HG03159 (cell line): ENCODE results near the gene GBE1.
"Not testable (repeated sequence)": the region's sequence is repeated elsewhere in the genome, so short reads cannot be mapped to it uniquely, and the experiment has no call there.

Source experiments
- ATAC-seq: cut with Tn5 transposase; IDR thresholded peaks from one replicate; pipeline ENCODE4 v1.9.1; 2021; ENCODE audit warnings: mild to moderate bottlenecking, moderate library complexity; ENCODE audit not compliant: unreplicated experiment

Gene GBE1

DNA sequence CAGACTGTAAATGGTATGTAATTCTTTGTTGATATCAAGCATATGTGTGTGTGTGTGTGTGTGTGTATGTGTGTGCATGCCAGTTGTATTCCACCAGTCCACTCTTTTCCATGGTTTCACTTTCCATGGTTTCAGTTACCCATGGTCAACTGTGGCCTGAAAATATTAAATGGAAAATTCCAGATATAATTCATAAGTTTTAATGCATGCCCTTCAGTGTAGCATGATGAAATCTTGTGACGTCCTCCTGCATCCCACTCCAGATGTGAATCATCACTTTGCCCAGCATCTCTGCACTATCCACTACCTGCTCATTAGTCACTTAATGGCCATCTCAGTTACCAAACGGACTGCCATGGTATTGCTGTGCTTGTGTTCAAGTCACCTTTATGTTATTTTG, 215.9 kb downstream of the GBE1 start:
- ATAC-seq = no peak

DNA sequence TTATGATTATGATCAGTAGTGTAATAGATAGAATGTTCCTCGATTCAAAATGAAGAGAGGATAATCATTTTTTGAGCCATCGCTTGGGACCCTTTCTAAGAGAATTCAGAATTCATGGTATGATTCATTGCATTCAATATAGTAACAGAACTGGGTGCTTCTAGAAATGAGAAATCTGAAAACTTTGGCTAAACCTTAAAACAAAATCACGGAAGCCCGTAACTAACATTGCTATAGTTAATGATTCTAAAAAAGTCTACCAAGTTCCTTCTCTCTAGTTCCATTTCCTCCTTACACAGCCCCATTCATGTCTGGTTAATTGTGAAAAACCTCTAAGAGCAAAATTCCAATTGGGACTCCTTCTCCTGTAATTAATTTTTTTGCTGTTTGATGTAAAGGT, 217.1 kb downstream of the GBE1 start:
- peak; percentile 75 for ATAC-seq

DNA sequence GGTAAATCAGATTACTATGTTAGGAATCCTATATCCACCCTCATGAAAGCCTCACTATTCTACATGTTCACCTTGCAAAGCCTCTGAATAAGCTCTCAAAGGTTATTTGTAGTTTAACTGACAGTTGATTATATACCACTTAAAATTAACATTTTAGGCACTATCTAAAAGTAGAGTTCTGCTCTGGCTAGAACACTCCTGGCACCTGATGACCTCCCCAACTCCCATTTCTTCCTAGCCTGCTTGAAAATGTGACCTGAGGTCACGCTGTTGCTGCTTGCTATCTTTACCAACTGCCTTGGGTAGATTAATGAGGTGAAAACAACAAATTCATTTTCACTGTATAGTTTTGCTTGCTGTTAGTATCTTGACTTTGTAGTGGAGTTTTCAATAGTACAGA, 220.7 kb downstream of the GBE1 start:
- ATAC-seq = no peak

DNA sequence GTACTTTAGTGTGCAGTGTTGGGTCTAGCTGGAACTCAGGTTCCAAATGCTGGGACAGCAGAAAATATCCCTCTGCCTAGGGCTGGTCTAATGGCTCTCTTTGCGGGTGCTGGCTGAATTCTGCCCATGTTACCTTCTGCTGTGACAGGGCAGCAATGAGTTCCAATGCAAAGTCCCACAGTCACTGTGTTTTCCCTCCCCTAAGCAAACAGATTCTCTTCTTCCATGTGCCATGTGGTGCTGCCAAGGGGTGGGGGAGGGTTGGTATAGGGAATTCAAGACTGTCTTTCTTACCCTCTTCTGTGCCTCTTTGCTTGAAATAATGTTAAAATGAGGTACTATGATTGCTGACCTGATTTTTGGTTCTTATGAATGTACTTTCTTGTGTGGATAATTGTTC, 229.6 kb downstream of the GBE1 start:
- ATAC-seq = no peak

DNA sequence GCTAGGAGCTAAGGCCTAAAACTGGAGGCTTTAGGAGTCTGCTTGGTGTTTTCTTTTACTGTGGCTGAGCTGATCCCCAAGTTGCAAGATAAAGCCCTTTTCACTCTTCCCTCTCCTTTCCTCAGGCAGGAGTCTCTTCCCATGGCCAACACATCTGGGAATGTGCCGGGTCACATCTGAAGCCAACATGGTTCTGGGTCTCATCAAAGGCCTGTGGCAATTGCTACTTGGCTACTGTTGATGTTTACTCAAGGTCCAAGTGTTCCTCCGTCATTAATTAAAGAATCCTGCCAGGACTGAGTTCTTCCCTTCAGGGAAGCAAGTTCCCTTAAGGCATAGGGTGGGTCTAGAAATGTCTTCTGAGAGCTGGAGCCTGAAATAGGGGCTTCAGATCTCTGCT, 230.2 kb downstream of the GBE1 start:
- ATAC-seq = no peak

DNA sequence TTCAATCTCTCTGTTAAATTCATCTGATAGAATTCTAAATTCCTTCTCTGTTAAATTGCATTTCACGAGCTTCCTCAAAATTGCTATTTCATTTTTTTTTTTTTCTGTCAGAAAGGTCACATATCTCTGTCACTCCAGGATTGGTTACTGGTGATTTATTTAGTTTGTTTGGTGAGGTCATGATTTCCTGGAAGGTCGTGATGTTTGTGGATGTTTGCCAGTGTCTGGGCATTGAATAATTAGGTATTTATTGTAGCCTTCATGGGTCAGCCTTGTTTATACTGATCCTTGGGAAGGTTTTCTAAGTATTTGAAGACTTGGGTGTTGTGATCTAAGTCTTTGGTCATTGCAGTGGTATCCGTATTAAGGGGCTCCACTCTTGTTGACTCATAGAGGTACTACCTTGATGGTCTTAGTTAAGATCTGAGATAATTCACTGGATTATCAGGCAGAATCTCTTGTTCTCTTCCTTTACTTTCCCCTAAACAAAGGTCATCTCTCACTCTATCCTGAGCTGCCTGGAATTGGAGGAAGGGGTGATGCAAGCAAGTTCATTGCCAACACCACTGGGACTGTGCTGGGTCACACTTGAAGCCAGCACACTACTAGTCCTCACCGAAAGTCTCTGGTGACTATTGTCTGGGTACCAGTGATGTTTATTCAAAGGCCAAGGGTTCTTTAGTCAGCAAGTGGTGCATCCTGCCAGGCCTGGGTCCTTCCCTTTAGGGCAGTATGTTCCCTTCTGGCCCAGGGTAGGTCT, 231.1 kb downstream of the GBE1 start:
- ATAC-seq = no peak

DNA sequence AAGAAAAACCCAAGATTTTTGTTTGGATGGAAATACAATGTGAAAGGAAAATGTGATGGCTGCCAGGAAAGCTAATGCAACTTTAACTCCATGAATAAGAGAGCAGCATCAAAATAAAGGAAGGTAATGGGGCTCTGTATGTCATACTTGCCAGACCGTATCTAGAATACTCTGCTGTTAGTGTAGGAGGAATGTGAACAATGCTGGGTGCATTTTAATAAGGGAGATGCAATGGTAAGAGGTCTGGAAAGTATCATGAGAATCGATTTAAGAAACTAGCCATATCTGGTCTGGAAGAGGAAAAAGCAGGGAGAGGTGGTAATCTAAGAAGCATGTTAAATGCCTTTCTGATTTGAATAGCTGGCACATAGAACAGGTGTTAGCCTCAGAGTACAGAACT, 239.6 kb downstream of the GBE1 start:
- no peak for ATAC-seq

DNA sequence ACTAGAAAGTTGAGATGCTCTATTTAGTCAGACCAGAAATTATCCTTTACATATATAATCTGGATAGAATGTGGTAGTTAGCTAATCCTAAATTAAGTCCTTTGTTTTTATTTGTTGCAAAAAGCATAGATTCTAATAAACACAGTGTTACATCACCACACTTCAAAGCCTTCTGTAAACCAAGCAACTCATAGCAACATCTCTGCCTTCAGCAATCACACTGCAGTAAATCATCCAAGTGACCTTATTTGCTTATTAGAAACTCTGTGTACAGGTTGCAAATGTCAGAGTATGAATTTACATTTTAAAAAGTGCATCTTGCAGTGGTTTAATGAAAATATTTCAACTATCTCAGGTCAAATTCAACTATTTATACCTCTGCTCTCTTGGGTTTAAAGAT, 242.5 kb downstream of the GBE1 start:
- ATAC-seq = no peak

DNA sequence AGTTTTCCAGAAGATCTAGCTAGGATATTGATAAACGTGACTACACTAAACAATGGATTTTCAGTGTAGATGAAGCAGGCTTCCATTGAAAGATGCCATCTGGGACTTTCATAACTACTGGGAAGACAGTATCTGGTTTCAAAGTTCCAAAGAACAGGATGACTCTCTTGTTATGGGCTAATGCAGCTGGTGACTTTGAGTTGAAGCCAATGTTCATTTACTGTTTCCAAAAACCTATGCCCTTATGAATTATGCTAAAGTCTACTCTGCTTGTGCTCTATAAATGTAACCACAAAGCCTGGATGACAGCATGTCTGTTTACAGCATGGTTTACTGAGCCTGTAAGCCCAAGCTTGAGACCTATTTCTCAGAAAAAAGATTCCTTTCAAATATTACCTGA, 245.4 kb downstream of the GBE1 start:
- no peak for ATAC-seq

DNA sequence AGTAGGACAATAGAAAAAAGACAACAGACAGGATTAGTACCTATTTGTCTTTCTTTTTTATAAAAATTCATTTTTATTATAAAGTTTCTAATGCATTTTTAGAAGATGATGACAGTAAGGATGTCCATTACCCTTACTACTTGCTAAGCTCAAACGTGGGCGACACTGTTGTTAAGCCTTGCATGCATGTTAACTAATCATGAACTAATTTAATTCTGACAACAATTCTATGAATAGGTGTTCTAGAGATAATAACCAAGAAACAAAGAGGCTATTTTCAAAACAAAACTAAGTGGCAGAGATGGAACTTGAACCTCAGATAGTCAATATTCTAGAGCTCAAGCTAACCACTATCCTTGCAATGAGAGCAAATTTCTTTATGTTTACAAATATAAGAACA, 247.9 kb downstream of the GBE1 start:
- no peak for ATAC-seq

DNA sequence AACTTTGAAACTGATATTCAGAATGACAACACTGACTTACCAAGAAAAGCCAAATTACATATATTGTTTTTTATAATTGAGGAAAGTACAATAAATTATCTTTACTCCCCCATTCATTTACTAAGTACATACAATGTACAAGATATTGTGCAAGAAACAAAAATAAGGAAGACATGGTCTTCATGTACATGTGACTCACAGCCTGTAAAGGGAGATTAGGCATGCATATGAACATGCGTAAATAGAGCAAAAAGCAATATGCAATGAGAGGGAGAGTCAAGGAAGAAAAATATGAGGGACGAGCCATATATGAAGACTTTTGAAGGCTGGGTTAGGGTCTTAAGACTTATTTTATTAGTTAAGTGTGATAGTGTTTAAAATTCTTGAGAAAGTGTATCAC, 258.4 kb downstream of the GBE1 start:
- ATAC-seq = no peak

DNA sequence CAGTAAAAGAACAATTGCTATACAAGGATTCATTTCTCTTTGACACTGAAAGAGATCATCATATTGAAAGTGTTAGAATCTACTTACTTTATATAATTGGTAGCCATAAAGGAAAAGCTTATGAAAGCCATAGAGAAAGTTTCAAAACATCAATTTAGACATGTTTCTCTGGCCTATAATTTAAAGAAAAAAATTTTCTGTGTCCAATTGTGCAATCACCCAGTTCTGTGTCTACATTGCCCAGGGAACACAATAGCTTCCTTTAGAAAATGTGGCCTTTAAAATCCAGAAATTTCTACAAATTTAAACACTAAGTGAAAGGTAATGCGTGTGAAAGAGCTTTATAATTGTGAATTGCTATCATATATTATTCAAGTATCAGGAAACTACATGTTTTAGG, 259.2 kb downstream of the GBE1 start:
- ATAC-seq = no peak

DNA sequence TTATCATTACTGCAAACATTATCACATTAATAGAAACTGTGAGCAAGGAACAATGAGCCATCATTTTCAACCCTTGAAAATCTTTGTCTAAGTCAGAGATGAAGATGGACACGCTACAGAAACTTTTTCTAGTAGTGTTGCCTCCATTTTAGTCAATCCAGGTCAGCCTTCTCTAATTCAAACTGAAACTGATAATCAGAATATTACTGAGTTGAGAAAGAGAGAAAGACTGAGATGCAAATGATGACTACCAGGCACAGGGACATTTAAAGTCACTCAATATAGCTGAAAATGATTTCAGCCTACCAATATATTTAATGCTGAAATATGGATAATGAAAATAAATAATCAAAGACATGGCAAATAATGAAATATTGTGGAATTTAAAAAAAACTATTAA, 261.4 kb downstream of the GBE1 start:
- peak; percentile 83 for ATAC-seq

DNA sequence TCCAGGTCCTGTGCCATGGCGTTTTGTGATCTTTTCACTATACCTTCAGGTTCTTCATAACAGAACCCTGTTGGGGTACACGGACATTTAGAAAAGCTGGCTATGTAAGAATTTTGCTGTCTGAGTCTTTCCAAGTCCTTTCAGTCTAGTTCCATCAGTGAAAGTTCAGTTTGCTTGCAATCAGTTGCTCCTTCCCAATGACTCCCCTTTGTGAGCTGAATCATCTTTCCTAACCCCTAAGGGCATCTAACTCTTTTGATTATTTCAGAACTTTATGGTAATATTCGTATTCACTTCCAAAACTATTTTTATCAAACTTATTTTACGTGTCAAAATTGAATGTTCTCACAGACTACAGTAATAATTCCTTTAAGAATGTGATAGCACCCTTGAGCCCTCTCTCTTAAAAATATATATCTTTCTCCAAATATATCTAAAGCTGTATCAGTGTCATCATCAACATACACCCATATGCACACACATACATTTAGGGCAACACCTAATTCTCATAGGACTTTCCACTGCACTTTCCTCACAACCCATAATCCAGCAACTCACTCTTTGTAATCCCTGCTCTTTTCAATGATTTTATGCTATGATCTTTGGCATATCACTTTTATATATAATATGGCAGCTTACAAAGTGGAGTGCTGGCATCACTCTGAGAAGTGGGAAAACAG, 263.7 kb downstream of the GBE1 start:
- ATAC-seq = no peak

DNA sequence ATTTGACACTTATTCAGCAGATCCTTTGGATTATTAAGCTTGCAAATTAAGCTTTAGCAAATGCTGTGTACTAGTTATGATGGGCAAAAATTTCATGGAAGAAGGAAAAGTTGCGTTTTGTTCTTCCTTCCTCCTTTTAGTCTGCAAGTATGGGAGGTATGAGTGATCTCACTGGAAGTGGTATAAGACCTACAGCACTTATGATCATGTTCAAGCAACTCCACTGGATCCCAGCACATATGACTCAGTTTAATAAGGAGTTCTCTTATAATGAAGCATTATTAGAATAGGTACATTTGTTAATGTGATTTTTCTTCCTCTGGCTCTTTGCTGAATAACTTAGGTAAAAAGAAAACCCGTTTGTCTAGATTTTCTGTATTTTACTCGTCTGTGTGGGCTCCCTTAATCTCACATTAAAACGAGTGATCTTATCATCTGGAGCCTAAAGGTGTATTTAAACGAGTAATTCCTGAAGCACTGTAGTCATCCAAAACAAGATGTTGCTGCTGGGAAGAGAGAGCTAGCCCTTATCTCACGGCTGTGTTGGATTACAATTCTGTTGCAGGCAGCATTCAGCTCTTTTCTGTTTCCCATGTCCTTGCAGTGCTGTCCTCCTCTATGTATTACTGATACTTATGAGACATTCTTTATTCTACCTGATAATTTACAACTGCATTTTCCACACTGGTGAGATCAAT, 264.9 kb downstream of the GBE1 start:
- no peak for ATAC-seq

DNA sequence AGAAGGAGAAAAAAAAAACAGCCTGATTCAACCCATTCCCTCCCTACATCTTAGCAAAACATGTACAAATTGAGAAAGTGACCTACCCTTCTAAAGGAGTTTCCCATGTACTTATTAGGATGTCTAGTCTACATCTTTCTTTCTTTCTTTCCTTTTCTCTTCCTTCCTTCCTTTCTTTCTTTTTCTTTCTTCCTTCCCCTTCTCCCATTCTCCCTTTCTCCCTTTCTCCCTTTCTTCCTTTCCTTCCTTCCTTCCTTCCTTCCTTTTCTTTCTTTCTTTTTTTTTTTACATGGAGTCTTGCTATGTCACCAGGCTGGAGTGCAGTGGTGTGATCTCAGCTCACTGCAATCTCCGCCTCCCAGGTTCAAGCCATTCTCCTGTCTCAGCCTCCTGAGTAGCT, 269.0 kb downstream of the GBE1 start:
- not testable (repeated sequence) for ATAC-seq

DNA sequence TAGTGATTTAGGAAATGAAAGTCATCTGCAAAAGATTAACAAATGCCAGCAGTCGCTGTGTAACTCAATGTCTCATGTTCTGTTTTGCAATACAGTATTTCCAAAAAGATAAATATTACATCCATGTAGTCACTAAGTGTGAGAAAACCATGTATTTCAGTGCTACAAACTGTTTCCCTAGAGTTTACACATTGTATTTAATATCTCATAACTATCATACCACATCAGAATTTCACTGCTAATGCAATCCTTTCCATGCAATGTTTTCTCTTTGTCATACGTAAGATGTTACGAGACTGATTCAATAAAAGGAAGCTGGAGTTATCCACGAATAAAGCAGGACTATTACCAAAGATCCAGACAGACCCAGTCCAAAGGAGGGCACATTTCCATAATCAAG, 269.4 kb downstream of the GBE1 start:
- no peak for ATAC-seq

DNA sequence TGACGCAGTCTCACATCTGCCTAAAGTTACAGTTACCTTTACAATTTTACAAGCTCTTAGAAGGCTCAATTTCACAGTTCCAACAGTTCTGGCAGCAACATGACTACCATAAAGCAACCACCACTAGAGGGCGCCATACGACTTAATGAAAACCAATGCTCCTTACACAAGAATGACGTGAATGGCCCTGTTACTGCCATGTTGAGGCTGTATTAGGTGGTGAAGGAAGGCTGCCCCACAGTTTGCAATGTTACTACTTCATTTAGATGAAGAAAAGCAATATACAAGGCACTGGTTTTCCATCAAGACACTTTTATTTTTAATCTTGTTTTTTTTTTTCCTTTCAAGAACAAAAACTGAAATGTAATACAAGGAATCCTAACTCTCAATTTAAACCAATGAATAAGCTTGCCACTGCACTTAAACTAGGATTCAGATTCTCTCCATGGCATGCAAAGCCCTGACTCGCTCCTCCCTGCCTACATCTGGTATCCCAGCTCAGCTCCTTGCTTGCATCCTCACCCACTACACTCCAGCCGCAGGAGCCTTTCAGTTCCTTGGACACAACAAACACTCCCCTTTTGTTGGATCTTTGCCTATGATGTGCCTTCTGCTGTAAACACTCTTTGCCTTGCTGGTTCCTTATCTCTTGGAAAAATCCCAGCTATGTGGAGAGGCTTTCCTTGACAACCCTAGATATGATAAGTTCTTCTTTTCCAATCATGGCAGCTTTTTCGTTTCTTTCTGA, 270.7 kb downstream of the GBE1 start:
- ATAC-seq = peak; percentile 95

DNA sequence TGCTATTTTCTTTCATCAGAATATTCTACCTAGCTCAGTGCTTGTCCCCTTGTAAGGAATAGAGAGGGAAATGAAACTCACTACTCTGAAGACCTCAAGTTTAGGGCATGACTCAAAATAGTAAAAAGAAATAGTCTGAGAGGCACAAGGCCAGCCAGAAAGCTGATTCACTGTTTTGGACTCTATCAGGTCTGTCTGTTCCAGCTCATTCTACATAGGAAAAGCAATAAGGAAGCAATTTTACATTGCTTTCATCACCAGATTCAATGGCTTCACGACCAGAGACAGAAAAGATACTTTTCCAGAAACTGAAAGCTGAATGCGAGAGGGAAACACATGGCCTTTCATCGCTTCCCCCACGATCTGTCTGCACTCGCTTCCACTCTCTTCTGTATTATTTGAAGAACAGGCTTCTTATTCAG, 276.0 kb downstream of the GBE1 start:
- peak; percentile 99 for ATAC-seq

DNA sequence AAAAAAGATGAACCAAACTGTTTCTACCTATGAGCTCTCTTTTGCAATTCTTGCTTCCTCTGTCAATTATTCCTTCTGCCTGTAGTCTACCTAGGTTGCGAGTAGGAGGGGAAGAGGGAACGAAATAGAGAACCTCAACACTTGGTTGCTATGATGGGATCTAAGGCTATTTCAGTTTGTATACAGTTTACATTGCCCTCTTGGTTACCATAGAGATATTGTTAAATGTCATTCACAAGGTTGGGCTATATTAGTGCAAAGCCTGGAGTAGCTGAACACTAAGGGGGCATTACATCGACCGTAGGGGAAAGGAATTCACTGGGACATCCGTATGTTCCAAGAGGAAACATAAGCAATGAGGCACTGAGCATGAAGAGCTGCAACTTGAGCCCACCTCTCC, 276.9 kb downstream of the GBE1 start:
- ATAC-seq = no peak

DNA sequence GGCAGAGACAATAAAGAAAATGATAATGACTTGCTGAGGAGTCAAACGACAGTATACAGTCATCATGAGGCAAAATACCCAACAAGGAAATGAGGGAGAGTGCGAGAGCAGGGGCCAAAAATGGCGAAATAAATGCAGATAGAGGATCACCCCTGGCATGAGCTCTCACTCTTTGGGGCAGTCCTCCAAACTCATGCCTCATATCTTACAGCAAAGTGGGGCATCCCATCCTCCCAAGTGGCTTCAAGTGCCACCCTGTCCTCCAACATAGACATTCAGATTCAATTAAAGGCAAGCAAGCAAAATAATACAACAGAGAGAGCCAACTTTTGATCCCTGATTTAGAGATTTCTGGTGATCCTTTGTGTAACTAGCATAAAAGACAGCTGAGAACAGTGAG, 278.4 kb downstream of the GBE1 start:
- ATAC-seq = no peak
